HL-60 (cell line): ENCODE data around the gene ZFHX2.

Experiments used
- CTCF ChIP-seq: IDR thresholded peaks from one replicate; pipeline ENCODE4 v1.5.1; 2011; ENCODE audit warnings: low read length, control low read depth, inconsistent platforms; ENCODE audit not compliant: insufficient read depth
- POLR2AphosphoS5 ChIP-seq: IDR thresholded peaks from 2 replicates; pipeline ENCODE4 v1.6.1; 2012; ENCODE audit warnings: low read depth
- REST ChIP-seq: IDR thresholded peaks from 2 replicates; pipeline ENCODE4 v1.6.1; 2012; ENCODE audit warnings: low read depth; ENCODE audit not compliant: insufficient replicate concordance

- TF ChIP-seq CTCF, result no peak
- TF ChIP-seq REST, result no peak
- no peak for TF ChIP-seq POLR2AphosphoS5
These were observed 57.3 kb downstream of the ZFHX2 start for GRCh38 chr14:23494223-23494622.
